PC-3 (cell line): ENCODE data around the gene FCSK. TPM values are rescaled to one million over a fixed set of nuclear protein-coding genes. Genes with fewer than 3 reads are reported as not detected.
"Not testable (repeated sequence)": the region's sequence is repeated elsewhere in the genome, so short reads cannot be mapped to it uniquely, and the experiment has no call there.

Source experiments
- ATAC-seq: fragments of 200-7000 bp; cut with Tn5 transposase; 2 replicates; pipeline ENCODE4 v1.9.1; 2020; ENCODE audit warnings: mild to moderate bottlenecking, moderate library complexity
- BruUV-seq: library from RNA; stranded (reverse); fragments of 400-500 nt; replicated peaks from 2 replicates; lab custom pipeline; 2021; lab: Mats Ljungman, UMichigan
- CTCF ChIA-PET: fragments of 300-600 bp; sonication (Branson Sonifier 250); formaldehyde crosslinking; loops from one replicate; lab custom pipeline; 2022; ENCODE audit warnings: antibody characterized with exemption; lab: Charles Lee
- POLR2A ChIA-PET: fragments of 300-600 bp; sonication (Branson Sonifier 250); formaldehyde crosslinking; loops from one replicate; lab custom pipeline; 2022; ENCODE audit warnings: antibody characterized with exemption; ENCODE audit not compliant: unreplicated experiment; lab: Charles Lee
- DNase-seq: peaks from one replicate; pipeline ENCODE4 v3.0.0-alpha.2; 2015
- H2AFZ ChIP-seq: fragments of 300-600 bp; sonication (generic); 2 replicates; pipeline ENCODE4 v1.6.0; 2016; ENCODE audit warnings: antibody characterized with exemption, low read length
- H3F3A ChIP-seq: fragments of 300-600 bp; sonication (generic); one replicate; pipeline ENCODE4 v1.6.0; 2017; ENCODE audit warnings: antibody characterized with exemption, low read length, control low read depth, mild to moderate bottlenecking; ENCODE audit not compliant: unreplicated experiment
- H3K27ac ChIP-seq: fragments of 300-600 bp; sonication (generic); 2 replicates; pipeline ENCODE4 v1.5.1; 2016; ENCODE audit warnings: mild to moderate bottlenecking, low read length
- H3K27me3 ChIP-seq: fragments of 300-600 bp; sonication (generic); 2 replicates; pipeline ENCODE4 v1.6.1; 2016; ENCODE audit warnings: low read length, mixed read lengths
- H3K36me3 ChIP-seq: fragments of 300-600 bp; sonication (generic); 2 replicates; pipeline ENCODE4 v1.6.1; 2016; ENCODE audit warnings: low read depth, mixed run types, low read length, mixed read lengths
- H3K4me1 ChIP-seq: fragments of 300-600 bp; sonication (generic); 2 replicates; pipeline ENCODE4 v1.5.1; 2016; ENCODE audit warnings: low read length; ENCODE audit not compliant: insufficient read depth
- H3K4me2 ChIP-seq: fragments of 300-600 bp; sonication (generic); 2 replicates; pipeline ENCODE4 v1.6.0; 2016; ENCODE audit warnings: low read length
- H3K4me3 ChIP-seq: fragments of 300-600 bp; sonication (generic); 2 replicates; pipeline ENCODE4 v1.5.1; 2016; ENCODE audit warnings: mild to moderate bottlenecking, low read length, mixed read lengths
- H3K79me2 ChIP-seq: fragments of 300-600 bp; sonication (generic); 2 replicates; pipeline ENCODE4 v1.6.1; 2017; ENCODE audit warnings: low read length, mixed read lengths
- H3K9ac ChIP-seq: fragments of 300-600 bp; sonication (generic); 2 replicates; pipeline ENCODE4 v1.6.0; 2016; ENCODE audit warnings: mild to moderate bottlenecking, low read length
- H3K9me2 ChIP-seq: fragments of 300-600 bp; sonication (generic); replicated peaks from 2 replicates; pipeline ENCODE4 v1.6.1; 2016; ENCODE audit warnings: mixed run types, low read length, mixed read lengths
- H3K9me3 ChIP-seq: fragments of 300-600 bp; sonication (generic); 2 replicates; pipeline ENCODE4 v1.6.1; 2016; ENCODE audit warnings: low read length, mixed read lengths
- H4K20me1 ChIP-seq: fragments of 300-600 bp; sonication (generic); 2 replicates; pipeline ENCODE4 v1.6.1; 2016; ENCODE audit warnings: low read length, mixed read lengths
- EZH2 ChIP-seq: fragments of 300-600 bp; sonication (generic); IDR thresholded peaks from one replicate; pipeline ENCODE4 v1.6.1; 2017; ENCODE audit warnings: antibody characterized with exemption, mild to moderate bottlenecking, low read length; ENCODE audit not compliant: unreplicated experiment
- EZH2phosphoT487 ChIP-seq: fragments of 300-600 bp; sonication (generic); IDR thresholded peaks from 2 replicates; pipeline ENCODE4 v1.6.1; 2018; ENCODE audit warnings: mild to moderate bottlenecking, antibody characterized with exemption, low read length, borderline replicate concordance
- intact Hi-C: fragments of 100-400 bp; cut with micrococcal nuclease; formaldehyde crosslinking; loops from 2 replicates; pipeline ENCODE4 v1.9.0; 2023
- total RNA-seq: library from RNA; depleted of rRNA; stranded (reverse); fragments of >200 nt; gene quantifications from 2 replicates; pipeline ENCODE4 v1.2.3, GENCODE V29; 2014
- TF ChIP-seq, protein P1 (sequence below): fragments of 300-600 bp; sonication (generic); conservative IDR thresholded peaks from 2 replicates; pipeline ENCODE4 v1.5.1; 2017; ENCODE audit warnings: antibody characterized with exemption, low read depth, mild to moderate bottlenecking, low read length

The FCSK gene
- total RNA-seq, 1 experiment from 2014 or later: 11.7 TPM

- no peaks in the 10 kb centered on the region for H3K36me3 ChIP-seq
- H3K9ac ChIP-seq: no peak overlapping the region
- H3K4me1 ChIP-seq: no peaks in the 10 kb centered on the region
- H2AFZ ChIP-seq: no peak overlapping the region
- TF ChIP-seq EZH2 (no peak), EZH2phosphoT487 (no peak)
- TF ChIP-seq, protein P1, sequence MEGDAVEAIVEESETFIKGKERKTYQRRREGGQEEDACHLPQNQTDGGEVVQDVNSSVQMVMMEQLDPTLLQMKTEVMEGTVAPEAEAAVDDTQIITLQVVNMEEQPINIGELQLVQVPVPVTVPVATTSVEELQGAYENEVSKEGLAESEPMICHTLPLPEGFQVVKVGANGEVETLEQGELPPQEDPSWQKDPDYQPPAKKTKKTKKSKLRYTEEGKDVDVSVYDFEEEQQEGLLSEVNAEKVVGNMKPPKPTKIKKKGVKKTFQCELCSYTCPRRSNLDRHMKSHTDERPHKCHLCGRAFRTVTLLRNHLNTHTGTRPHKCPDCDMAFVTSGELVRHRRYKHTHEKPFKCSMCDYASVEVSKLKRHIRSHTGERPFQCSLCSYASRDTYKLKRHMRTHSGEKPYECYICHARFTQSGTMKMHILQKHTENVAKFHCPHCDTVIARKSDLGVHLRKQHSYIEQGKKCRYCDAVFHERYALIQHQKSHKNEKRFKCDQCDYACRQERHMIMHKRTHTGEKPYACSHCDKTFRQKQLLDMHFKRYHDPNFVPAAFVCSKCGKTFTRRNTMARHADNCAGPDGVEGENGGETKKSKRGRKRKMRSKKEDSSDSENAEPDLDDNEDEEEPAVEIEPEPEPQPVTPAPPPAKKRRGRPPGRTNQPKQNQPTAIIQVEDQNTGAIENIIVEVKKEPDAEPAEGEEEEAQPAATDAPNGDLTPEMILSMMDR: no peak
- no peak overlapping the region for H3K4me2 ChIP-seq
- ATAC-seq: no peak
- no TSS peak for BruUV-seq
- intact Hi-C loops: no loop called here
- H3K27me3 ChIP-seq: no peaks in the 10 kb centered on the region
- ChIA-PET POLR2A (no interaction called here), CTCF (no interaction called here)
- no peak overlapping the region for H3K27ac ChIP-seq
- H3K9me3 ChIP-seq: no peaks in the 10 kb centered on the region
- H3K79me2 ChIP-seq: no peaks in the 10 kb centered on the region
- H4K20me1 ChIP-seq: no peaks in the 10 kb centered on the region
- no peaks in the 10 kb centered on the region for H3F3A ChIP-seq
- H3K9me2 ChIP-seq: no peaks in the 10 kb centered on the region
- DNase-seq: no peak
- H3K4me3 ChIP-seq: no peak overlapping the region
Measured at GRCh38 chr16:70448075-70448474, 6.3 kb upstream of the FCSK start.

GRCh38 chr16:70450142-70451003, 4.0 kb upstream of the FCSK start:
- not testable (repeated sequence) for H3K4me2 ChIP-seq, H3K4me3 ChIP-seq

GRCh38 chr16:70451004-70451340, 3.4 kb upstream of the FCSK start:
- H3K4me1 ChIP-seq, ATAC-seq, H3K79me2 ChIP-seq, H3K27ac ChIP-seq, H3F3A ChIP-seq, H2AFZ ChIP-seq, POLR2A ChIA-PET, H4K20me1 ChIP-seq, H3K9me3 ChIP-seq, BruUV-seq, H3K4me2 ChIP-seq, H3K4me3 ChIP-seq, H3K27me3 ChIP-seq, H3K36me3 ChIP-seq, intact Hi-C loops, DNase-seq, H3K9ac ChIP-seq, H3K9me2 ChIP-seq: not testable (repeated sequence)
- CTCF ChIA-PET: interaction anchor here (0.6 kb wide), 1 partner anchor 18 kb away, joined by 3 read pairs; no protein-coding TSS in a partner anchor

More at GRCh38 chr16:70450142-70451003, 4.0 kb upstream of the FCSK start:
- H3K9me2 ChIP-seq, POLR2A ChIA-PET, H3K9ac ChIP-seq, H3K79me2 ChIP-seq, ATAC-seq, H3K36me3 ChIP-seq, H3K4me1 ChIP-seq, intact Hi-C loops, H3K27me3 ChIP-seq, H3F3A ChIP-seq, H3K9me3 ChIP-seq, BruUV-seq, H3K27ac ChIP-seq, H2AFZ ChIP-seq, DNase-seq, H4K20me1 ChIP-seq: not testable (repeated sequence)
- CTCF ChIA-PET: interaction anchor here (0.6 kb wide), 1 partner anchor 17 kb away, joined by 3 read pairs; no protein-coding TSS in a partner anchor
